Fibroblast of the aortic adventitia (primary cell): ENCODE data around the gene DDI1. TPM values are rescaled to one million over a fixed set of nuclear protein-coding genes. Genes with fewer than 3 reads are reported as not detected.

Source experiments
- DNase-seq: peaks from one replicate; pipeline ENCODE4 v3.0.0-alpha.2; 2010; ENCODE audit warnings: low read depth
- H3K4me3 ChIP-seq: 2 replicates; pipeline ENCODE4 v1.5.1; 2011; ENCODE audit warnings: low read depth, mild to moderate bottlenecking, control low read depth, low read length, moderate library complexity
- CTCF ChIP-seq: IDR thresholded peaks from 2 replicates; pipeline ENCODE4 v1.5.1; 2011; ENCODE audit warnings: mild to moderate bottlenecking, low read length, control low read depth, inconsistent platforms; ENCODE audit not compliant: insufficient read depth
- total RNA-seq: library from RNA; depleted of rRNA; stranded (reverse); fragments of >200 nt; gene quantifications from 2 replicates; pipeline ENCODE4 v1.2.3, GENCODE V29; 2012; ENCODE audit warnings: low replicate concordance

Gene DDI1
- total RNA-seq, 1 donor, result not detected

GRCh38 chr11:104075091-104075490 is 38.7 kb downstream of the DDI1 start:
- no peak for TF ChIP-seq CTCF
- DNase-seq, result no peak
- no peak overlapping the region for H3K4me3 ChIP-seq

- no peak for TF ChIP-seq CTCF
Measured at GRCh38 chr11:104075706-104076105, 39.3 kb downstream of the DDI1 start.

GRCh38 chr11:104076455-104076854 is 40.0 kb downstream of the DDI1 start:
- no peak overlapping the region for H3K4me3 ChIP-seq
- DNase-seq, result no peak
- TF ChIP-seq CTCF, result no peak

More at GRCh38 chr11:104075706-104076105, 39.3 kb downstream of the DDI1 start:
- no peak overlapping the region for H3K4me3 ChIP-seq
- DNase-seq, result no peak

- no peak for DNase-seq
- no peak for TF ChIP-seq CTCF
- H3K4me3 ChIP-seq, result no peak overlapping the region
Measured at GRCh38 chr11:104078245-104078644, 41.8 kb downstream of the DDI1 start.

GRCh38 chr11:104078995-104079394 is 42.6 kb downstream of the DDI1 start:
- DNase-seq, result no peak
- no peak for TF ChIP-seq CTCF
- H3K4me3 ChIP-seq, result no peak overlapping the region

GRCh38 chr11:104086621-104087020 is 50.2 kb downstream of the DDI1 start:
- no peak overlapping the region for H3K4me3 ChIP-seq
- DNase-seq, result no peak
- no peak for TF ChIP-seq CTCF

Other genes with a start within 250 kb of the DDI1 start
- 32.4 and 37.4 TPM in 2 replicates for gene PDGFD, start 127.5 kb downstream of the DDI1 start, total RNA-seq